HG03432 (cell line): Measurements from ENCODE around the gene NUTM1.
"Not testable (repeated sequence)": the region's sequence is repeated elsewhere in the genome, so short reads cannot be mapped to it uniquely, and the experiment has no call there.

Experiments
- ATAC-seq: cut with Tn5 transposase; IDR thresholded peaks from one replicate; pipeline ENCODE4 v1.9.1; 2021; ENCODE audit warnings: mild to moderate bottlenecking, moderate library complexity; ENCODE audit not compliant: unreplicated experiment

NUTM1 gene

DNA sequence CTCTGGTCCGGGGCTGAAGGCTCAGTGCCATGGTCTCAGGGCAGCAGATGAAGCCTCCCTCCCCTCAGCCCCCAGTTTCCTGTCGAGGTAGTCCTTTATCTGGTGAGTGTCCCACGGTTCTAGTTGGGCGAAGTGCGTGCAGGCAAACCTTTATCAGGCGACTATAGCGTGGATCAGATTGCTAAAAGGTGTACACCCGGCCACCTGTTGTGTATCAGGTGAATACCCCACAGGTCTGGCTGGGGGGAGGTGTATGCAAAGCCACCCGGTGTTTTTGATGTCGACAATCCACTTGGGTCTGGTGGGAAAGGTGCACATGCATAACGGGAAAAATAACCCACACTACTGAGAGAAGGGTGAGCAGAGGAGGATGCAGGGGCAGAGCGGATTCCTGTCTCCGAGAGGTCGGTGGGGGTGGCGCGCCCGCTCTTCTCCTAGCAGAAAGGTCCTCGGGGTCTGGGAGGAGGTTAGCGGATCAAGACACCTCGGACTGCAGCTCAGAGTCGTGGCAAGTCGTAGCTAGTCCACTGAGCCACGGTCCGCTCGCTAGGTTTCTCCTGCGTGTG lies 6.0 kb upstream of the NUTM1 start:
- ATAC-seq: peak; percentile 12

DNA sequence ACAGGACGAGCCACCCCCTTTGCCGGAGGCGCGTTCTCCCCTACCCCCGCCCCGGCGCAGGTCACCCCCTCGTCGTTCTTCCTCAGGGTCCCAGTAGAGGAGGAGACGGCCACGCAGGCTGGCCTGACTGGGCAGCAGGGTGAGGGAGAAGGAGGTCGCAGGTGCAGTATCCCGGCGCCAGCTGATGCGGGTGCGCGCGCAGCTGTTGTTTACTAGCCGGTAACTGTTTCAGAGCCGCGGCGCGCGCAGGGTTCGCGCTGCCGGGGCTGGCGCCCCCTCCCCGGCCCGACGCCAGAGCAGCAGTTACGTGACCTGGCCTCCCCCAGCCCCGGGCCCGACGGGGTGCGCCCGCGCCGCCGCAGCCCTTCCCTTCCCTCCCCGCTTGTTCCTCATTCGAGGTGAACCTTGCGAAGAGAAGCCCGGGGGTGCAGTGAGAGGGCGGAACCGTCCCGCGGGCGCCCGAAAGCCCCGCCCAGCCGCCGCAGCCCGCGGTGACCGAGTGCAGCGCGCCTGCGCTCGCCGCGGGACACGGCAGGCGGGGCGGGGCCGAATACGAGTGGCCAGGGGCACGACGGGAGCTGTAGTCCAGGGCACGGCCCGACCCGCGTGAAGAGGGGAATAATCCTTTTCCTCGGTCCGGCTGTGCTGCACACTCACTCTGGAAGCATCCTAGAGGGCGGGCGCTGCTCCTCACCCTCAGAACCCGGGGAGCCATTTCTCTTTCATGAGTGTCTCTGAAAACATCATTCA lies 5.4 kb upstream of the NUTM1 start, which contains the start of gene SLC12A6:
Gene SLC12A6, minus strand, starts transcription at position 225 of the 750 bp plus-strand sequence. CDS start 1,101 bp downstream, outside the sequence.
- ATAC-seq: peak; percentile 79

DNA sequence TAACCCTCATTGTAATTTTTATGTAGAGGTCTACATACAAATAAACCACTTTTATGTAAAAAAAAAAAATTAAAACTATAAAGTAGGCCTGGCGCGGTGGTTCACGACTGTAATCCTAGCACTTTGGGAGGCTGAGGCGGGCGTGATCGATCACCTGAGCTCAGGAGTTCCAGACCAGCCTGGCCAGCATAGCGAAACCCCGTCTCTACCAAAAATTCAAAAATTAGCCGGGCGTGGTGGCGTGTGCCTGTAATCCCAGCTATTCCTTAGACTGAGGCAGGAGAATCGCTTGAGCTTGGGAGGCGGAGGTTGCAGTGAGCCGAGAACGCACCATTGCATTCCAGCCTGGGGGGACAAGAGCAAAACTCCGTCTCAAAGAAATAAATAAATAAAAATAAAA lies 4.8 kb upstream of the NUTM1 start:
- ATAC-seq: no peak

DNA sequence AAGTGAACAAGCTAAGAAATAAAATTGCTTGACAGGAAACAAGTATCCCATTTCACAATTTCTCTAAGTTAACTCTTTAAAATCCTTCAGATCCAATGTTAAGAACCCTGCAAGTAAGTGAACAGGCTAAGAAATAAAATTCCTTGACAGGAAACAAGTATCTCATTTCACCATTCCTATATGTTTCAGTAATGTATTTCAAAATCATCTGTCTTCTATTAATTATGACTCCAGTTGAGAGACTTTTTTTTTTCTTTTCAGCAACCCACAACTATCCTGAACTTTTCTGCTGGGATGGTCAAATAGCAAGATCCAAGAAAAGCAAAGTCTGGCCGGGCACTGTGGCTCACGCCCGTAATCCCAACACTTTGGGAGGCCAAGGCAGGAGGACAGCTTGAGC lies 3.2 kb upstream of the NUTM1 start:
- ATAC-seq: no peak

DNA sequence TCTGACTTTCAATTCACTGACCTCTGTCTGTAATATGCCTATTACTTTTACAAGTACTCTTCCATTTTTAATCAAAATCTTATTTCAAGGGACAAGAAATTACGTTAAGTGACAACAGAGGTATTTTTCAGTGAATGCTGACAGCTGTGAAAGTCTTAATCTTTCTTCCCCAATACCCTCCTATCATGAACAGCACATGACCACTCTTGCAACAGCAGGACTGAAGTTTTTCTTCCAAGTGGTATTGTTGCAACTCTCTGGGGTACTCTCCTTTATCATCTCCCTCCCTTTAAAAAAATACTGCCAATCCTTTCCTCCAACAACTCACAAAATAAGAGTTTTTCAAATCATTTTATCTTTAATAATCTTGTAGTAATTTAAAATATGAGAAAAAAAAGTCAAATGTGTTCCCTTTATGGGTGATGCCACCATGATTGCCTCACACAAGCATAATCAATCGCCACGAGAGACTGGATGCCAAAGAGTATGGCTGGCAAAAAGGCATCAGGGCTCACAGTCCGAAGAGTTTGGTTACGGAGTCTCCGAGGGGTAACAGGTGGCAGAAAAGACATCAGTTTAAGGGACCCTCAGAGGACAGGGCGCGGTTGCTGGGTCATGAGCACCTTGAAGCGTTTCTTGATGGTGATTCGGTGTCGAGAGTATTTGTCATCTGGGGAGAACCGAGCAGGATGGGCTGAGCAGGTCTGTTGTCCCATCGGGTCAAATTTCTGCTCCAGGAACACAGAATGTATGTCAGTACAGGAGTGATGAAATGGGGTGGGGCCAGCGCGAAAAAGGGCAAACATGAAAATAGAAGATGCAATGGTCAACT lies 1.5 kb upstream of the NUTM1 start:
- ATAC-seq: no peak

DNA sequence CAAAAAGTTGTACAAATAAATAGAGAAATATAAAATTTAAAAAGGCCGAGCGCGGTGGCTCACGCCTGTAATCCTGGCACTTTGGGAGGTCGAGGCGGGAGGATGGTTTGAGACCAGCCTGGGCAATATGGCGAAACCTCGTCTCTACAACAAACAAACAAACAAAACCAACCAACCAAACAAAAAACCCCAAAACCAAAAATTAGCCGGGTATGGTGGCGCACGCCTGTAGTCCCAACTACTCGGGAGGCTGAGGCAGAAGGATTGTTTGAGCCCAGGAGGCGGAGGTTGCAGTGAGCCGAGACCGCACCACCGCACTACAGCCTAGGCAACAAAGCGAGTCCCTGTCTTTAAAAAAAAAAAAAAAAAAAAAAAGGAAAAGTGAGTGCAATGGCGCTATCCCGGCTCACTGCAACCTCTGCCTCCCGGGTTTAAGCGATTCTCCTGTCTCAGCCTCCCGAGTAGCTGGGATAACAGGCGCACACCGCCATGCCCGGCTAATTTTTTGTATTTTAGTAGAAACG lies 840 bp upstream of the NUTM1 start:
- not testable (repeated sequence) for ATAC-seq

DNA sequence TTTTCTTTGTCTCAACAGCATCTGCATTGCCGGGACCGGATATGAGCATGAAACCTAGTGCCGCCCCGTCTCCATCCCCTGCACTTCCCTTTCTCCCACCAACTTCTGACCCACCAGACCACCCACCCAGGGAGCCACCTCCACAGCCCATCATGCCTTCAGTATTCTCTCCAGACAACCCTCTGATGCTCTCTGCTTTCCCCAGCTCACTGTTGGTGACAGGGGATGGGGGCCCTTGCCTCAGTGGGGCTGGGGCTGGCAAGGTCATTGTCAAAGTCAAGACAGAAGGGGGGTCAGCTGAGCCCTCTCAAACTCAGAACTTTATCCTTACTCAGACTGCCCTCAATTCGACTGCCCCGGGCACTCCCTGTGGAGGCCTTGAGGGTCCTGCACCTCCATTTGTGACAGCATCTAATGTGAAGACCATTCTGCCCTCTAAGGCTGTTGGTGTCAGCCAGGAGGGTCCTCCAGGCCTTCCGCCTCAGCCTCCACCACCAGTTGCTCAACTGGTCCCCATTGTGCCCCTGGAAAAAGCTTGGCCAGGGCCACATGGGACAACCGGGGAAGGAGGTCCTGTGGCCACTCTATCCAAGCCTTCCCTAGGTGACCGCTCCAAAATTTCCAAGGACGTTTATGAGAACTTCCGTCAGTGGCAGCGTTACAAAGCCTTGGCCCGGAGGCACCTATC lies 5.0 kb downstream of the NUTM1 start:
- no peak for ATAC-seq

DNA sequence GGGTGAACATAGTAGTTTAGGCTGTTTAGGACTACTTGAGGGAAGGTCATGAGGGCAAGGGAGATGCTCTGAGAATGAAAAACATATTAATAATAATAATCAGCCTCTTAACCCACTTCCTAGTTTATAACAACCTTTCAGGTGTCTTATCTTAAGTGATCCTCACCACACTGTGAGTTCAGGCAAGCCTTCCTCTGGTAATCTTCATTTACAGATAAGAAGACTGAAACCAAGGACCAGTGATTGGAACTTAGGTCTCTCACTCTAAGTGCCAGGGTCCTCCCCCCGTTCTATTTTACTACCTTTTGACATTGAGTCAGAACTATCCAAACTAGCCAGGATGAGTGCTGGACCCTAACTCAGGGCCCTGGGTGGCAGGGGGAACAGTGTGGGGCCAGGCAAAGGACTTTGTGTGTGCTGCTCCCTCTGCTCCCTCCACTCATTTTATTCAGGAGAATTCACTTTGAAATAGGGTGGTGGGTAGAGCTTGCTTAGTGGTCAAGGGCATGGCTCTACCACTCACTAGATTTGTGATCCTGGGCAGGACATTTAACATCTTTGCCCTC lies 5.7 kb downstream of the NUTM1 start:
- no peak for ATAC-seq

DNA sequence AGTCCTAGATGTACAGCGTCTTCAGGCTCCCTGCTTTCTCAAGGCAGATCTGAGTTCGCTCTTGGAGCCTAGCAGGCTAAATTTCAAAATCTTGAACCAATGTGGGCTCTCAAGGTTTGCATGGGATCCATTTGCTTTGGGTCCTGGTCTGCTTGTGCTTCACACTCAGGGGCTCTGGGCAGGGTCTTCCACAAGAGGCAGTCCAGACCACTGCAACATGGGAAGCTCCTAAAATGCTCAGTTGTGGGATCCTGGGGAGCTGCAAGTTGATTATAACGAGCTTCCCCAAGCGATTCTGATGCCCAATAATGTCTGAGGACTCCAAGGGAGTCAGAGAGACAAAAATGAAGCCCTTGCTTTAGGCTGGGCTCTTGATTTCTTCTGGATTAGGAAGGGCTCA lies 6.7 kb downstream of the NUTM1 start:
- ATAC-seq: no peak

DNA sequence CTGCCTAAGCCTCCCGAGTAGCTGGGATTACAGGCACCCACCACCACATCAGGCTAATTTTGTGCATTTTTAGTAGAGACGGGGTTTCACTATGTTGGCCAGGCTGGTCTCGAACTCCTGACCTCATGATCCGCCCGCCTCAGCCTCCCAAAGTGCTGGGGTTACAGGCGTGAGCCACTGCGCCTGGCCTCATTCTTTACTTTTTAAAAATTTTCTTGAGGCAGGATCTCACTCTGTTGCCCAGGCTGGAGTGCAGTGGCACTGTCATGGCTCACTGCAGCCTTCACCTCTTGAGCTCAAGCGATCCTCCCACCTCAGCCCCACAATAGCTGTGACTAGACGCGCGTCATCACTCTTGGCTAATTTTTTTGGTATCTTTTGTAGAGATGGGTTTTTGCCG lies 9.9 kb downstream of the NUTM1 start:
- ATAC-seq: not testable (repeated sequence)

DNA sequence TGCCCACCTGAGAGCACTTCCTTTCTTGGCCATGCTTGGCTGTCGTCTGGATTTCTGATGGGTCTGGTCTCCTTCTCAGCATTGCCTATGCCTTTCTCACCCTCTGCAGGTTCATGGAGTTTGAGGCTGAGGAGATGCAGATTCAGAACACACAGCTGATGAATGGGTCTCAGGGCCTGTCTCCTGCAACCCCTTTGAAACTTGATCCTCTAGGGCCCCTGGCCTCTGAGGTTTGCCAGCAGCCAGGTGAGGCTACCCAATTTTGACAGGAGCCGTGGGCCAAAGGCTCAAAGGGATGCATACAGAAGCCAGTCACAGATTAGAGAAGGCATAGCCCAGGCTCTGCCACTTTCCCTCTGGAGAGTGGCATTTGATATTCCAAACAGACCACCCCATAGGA lies 10.5 kb downstream of the NUTM1 start:
- no peak for ATAC-seq

DNA sequence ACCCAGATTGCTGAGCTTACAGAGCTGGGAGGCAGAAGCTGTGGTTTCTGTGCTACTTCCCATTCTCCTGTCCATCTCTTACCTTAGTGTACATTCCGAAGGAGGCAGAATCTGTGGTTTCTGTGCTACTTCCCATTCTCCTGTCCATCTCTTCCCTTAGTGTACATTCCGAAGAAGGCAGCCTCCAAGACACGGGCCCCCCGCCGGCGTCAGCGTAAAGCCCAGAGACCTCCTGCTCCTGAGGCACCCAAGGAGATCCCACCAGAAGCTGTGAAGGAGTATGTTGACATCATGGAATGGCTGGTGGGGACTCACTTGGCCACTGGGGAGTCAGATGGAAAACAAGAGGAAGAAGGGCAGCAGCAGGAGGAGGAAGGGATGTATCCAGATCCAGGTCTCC lies 11.2 kb downstream of the NUTM1 start:
- no peak for ATAC-seq

DNA sequence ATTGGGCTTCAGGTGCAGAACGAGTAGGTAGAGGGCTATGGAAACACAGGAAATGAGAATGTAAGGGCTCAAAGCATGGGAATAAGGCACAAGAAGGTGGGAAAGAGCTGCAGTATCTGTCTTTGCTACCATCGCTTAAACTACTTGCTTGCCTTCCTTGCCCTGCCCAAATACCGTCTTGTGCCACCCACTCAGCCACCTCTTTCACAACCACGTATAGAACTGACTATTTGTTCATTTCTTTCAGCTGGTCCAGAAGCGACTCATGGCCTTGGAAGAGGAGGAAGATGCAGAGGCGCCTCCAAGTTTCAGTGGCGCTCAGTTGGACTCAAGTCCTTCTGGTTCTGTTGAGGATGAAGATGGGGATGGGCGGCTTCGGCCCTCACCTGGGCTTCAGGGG lies 12.1 kb downstream of the NUTM1 start:
- no peak for ATAC-seq

DNA sequence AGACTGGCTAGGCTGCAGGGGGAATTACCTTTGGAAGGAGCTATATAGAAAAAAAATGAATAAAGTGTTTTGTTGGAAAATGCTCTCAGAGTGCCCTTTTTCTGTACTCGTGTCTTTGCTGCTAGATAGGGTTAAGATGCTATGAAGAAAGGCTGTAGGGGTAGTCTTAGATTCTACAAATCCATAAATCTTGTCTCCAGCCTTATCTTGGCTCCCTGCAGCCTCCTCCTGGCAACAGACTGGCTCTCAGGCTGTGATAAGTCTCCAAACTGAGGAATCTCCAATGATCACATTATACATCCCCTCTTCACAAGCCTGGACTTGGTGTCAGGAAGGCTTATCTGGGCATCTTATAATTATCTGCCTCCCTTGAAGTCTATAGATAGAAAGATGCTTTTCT lies 14.5 kb downstream of the NUTM1 start:
- no peak for ATAC-seq

DNA sequence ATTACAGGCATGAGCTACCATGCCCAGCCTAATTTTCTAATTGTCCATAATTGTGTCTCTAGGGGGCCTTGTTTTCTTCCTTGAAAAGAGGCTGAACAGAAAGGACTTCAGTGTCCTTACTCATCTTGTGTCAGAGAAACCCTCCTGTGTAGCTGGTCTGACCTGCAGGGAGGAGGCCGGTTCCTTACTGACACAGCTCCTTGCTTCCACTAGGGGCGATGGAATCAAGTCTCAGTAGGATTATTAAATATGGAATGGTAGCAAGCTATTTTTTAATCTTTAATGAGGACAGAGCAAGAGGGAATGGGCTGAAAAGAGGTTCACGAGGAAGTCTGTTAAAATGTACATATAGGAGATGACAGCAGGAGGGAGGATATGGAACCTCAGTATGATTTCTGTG lies 15.3 kb downstream of the NUTM1 start:
- ATAC-seq: no peak

DNA sequence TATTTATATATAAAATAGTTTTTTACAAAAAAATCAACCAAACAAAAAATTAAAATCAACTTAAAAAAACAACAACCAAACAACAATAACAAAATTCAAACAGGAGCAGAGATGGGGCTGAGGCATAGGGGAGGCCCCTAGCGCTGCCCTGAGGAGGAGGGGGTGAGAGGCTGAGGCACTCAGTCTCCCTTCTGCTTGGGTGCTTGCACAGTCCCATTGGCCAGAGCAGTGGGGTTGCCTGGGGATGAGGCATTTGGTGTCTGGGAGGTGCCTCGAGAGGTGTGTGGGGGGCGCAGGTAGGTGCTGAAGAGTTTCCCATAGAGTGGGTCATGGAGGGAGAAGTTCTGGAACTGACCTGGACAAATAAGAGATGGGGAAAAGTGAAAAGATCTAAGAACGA lies 15.8 kb downstream of the NUTM1 start:
- no peak for ATAC-seq

DNA sequence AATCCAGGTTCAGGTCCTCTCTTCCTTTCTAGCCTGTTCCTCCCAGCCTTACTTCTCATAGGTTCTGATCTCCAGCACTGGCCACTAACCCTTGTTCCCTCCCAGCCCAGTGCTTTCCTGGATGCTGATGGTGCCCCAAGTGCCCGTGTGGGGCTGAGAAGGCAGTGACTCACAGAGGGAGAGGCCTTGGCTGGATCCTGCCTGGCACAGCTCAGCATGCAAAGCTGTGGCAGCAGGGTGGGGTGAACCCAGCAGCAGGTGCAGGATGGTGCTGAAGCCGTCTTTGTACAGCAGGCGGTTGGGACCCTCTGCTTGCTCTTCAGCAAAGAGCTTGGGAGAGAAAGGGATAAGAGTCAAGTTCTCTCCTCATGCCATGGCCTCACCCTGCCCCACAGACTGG lies 16.3 kb downstream of the NUTM1 start:
- ATAC-seq: no peak

DNA sequence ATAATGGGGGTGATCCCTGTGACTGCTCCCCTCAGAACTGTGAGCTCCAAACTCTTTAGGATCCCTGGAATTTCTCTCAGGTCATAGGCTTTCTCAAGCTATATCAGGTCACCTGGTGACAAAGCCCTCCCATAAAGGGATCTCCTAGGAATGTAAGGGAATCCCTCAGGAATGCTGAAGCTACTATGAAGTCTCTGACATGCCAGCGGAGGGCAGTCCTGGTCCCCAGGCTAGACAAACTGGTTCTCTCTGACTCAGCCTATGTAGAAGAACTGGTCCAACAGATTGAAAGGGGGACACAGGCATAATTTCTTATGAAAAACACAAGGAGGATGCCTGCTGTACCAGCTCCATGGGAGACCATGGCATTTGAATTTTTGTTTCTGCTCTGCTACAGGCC lies 17.2 kb downstream of the NUTM1 start:
- ATAC-seq: no peak

DNA sequence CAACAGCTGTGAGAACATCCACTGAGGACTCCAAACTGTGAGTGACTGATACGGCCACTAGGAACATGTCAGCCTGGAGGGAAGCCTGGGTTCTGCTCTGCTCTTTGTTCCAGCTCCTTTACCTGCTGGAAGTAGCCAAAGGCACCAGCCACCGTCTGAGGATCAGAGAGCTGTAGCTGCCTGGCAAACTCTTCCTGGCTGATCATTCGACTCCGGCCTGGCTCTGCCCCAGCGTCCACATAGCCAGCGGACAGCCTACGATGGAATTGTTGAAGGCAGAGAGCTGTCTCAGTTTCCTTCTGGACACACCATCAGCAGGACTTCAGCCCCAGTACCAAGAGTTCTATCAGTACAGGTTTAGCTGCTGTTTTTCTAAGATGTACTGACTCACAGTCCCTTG lies 18.2 kb downstream of the NUTM1 start:
- ATAC-seq: no peak

DNA sequence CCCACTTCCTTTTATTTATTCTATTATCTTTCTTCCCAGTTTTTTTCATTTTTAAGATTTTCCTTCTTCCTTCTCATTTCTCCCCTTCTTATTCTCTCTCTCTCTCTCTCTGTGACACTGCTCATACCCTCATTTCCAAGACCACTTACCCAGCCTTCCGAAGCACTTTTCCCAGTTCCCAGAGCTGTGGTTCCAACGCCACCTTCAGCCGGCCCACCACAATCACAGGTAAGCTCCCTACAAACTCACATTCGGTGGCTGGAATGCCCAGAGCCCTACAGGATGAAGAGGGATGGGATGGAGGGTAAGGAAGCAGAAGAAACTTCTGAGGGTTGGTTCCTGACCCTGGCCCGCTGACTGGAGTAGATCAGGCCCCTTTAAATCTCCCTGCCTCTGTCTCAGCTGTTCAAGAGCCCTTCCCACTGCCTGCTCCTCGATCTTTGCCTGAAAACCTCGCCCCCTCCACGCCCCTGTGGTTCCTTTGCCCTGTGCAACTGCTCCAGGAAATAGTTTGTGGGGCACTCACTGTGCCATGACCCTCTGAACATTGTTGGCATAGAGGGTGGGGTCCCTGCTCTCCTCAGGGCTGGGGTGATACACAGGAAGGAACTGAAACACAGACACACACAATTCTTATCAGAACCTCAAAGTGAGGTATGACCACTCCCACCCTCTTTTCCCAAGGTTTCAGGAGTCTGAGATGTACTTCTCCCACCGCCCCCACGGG lies 19.1 kb downstream of the NUTM1 start:
- ATAC-seq: no peak
